ENCODE measurements around the gene RRP12. TPM values are rescaled to one million over a fixed set of nuclear protein-coding genes. Genes with fewer than 3 reads are reported as not detected.
A peak's percentile ranks its signal among the peaks of the same experiment; 100 is the strongest.
"Not testable (repeated sequence)": the region's sequence is repeated elsewhere in the genome, so short reads cannot be mapped to it uniquely, and the experiment has no call there.

Gene RRP12
- total RNA-seq (2014; rRNA removed; shearing (Covaris generic)): 10.2 and 19.3 TPM in 2 replicates

- DNase-seq (ENCODE audit: low read depth): peak; percentile 100
Measured at GRCh38 chr10:97400665-97401454, at the start of gene RRP12. Gene RRP12 (minus strand): TSS chr10:97401340. CDS start chr10:97401231, 109 bp downstream.

- no peak for DNase-seq (ENCODE audit: low read depth)
Measured at GRCh38 chr10:97450828-97451227, 49.7 kb upstream of the RRP12 start.

- DNase-seq (ENCODE audit: low read depth): peak; percentile 96
Measured at GRCh38 chr10:97445722-97446639, 44.8 kb upstream of the RRP12 start, which contains the start of the genes EXOSC1 and ZDHHC16. Gene EXOSC1 (minus strand): TSS chr10:97446006. CDS start chr10:97445985, 21 bp downstream. Gene ZDHHC16 (plus strand): TSS chr10:97446175. CDS start chr10:97451676, 5,501 bp downstream.

GRCh38 chr10:97445357-97445721 is 44.2 kb upstream of the RRP12 start:
- DNase-seq (ENCODE audit: low read depth): no peak

GRCh38 chr10:97444212-97444611 is 43.1 kb upstream of the RRP12 start:
- DNase-seq (ENCODE audit: low read depth): no peak

GRCh38 chr10:97442277-97442676 is 41.1 kb upstream of the RRP12 start:
- DNase-seq (ENCODE audit: low read depth): no peak

- DNase-seq (ENCODE audit: low read depth): no peak
Measured at GRCh38 chr10:97435211-97435610, 34.1 kb upstream of the RRP12 start.

GRCh38 chr10:97434557-97434956 is 33.4 kb upstream of the RRP12 start:
- DNase-seq (ENCODE audit: low read depth): no peak

GRCh38 chr10:97434055-97434454 is 32.9 kb upstream of the RRP12 start:
- peak; percentile 50 for DNase-seq (ENCODE audit: low read depth)

- no peak for DNase-seq (ENCODE audit: low read depth)
Measured at GRCh38 chr10:97428572-97428981, 27.4 kb upstream of the RRP12 start.

GRCh38 chr10:97427571-97428179 is 26.5 kb upstream of the RRP12 start:
- peak; percentile 62 for DNase-seq (ENCODE audit: low read depth)

- no peak for DNase-seq (ENCODE audit: low read depth)
Measured at GRCh38 chr10:97426776-97427570, 25.8 kb upstream of the RRP12 start.

GRCh38 chr10:97425964-97426775 is 25.0 kb upstream of the RRP12 start, which contains the start of gene PGAM1:
Gene PGAM1 (plus strand): TSS chr10:97426191. CDS start chr10:97426308, 117 bp downstream.
- DNase-seq (ENCODE audit: low read depth): peak; percentile 92

- DNase-seq (ENCODE audit: low read depth): not testable (repeated sequence)
Measured at GRCh38 chr10:97423757-97424098, 22.6 kb upstream of the RRP12 start.

GRCh38 chr10:97416565-97416964 is 15.4 kb upstream of the RRP12 start:
- DNase-seq (ENCODE audit: low read depth): no peak

- peak; percentile 49 for DNase-seq (ENCODE audit: low read depth)
Measured at GRCh38 chr10:97412891-97413304, 11.8 kb upstream of the RRP12 start.

- DNase-seq (ENCODE audit: low read depth): peak; percentile 74
Measured at GRCh38 chr10:97411406-97411805, 10.3 kb upstream of the RRP12 start.

GRCh38 chr10:97408496-97408992 is 7.4 kb upstream of the RRP12 start:
- no peak for DNase-seq (ENCODE audit: low read depth)

GRCh38 chr10:97407952-97408248 is 6.8 kb upstream of the RRP12 start:
- no peak for DNase-seq (ENCODE audit: low read depth)

Measured in M059J (cell line).